HepG2 (cell line): ENCODE results near the gene ARRDC1. TPM values are rescaled to one million over a fixed set of nuclear protein-coding genes. Genes with fewer than 3 reads are reported as not detected.
A peak's percentile ranks its signal among the peaks of the same experiment; 100 is the strongest.

Experiments used
- ATAC-seq: fragments of 200-7000 bp; cut with Tn5 transposase; 3 replicates; pipeline ENCODE4 v1.9.1; 2020; ENCODE audit warnings: mild to moderate bottlenecking, moderate library complexity
- BruUV-seq: library from RNA; stranded (reverse); fragments of 400-500 nt; replicated peaks from 2 replicates; lab custom pipeline; 2021; lab: Mats Ljungman, UMichigan
- CTCF ChIA-PET: fragments of 300-600 bp; formaldehyde crosslinking; extraction: SDS; loops from one replicate; lab custom pipeline; 2021; ENCODE audit warnings: low total read pairs, inconsistent platforms, low intra/inter-chr PET ratio; lab: Yijun Ruan, JAX
- POLR2A ChIA-PET: fragments of 350-600 bp; sonication (Branson Sonifier 250); formaldehyde crosslinking; loops from one replicate; lab custom pipeline; 2020; ENCODE audit warnings: antibody characterized with exemption, inconsistent platforms; lab: Yijun Ruan, JAX
- DNase-seq: peaks from one replicate; pipeline ENCODE4 v3.0.0-alpha.2; 2015; ENCODE audit warnings: low spot score
- FAIRE-seq: peaks from 3 replicates; lab custom pipeline; 2011; peaks lifted over from hg19 to GRCh38; lab: Jason Lieb, UNC
- H2AFZ ChIP-seq: one replicate; pipeline ENCODE4 v1.6.1; 2011; ENCODE audit warnings: low read length, inconsistent platforms
- H3K27ac ChIP-seq: fragments of 300-600 bp; 3 replicates; pipeline ENCODE4 v1.8.0; 2011; ENCODE audit warnings: mixed run types, mild to moderate bottlenecking, mixed read lengths, low read length, inconsistent platforms; ENCODE audit not compliant: insufficient read depth; ENCODE audit errors: extremely low read length
- H3K27me3 ChIP-seq, 2 experiments: fragments of 200-600 bp in 1 of 2; 2 replicates in 1 of 2; 3 replicates in 1 of 2; pipeline versions ENCODE4 v1.6.0 to v1.8.0; 2011; ENCODE audit warnings: low read length in 2 of 2, mild to moderate bottlenecking in 2 of 2, moderate library complexity in 2 of 2, inconsistent platforms in 1 of 2; ENCODE audit not compliant: insufficient read depth in 2 of 2, control insufficient read depth in 1 of 2
- H3K36me3 ChIP-seq, 2 experiments: fragments of 200-600 bp in 1 of 2; replicated peaks in 1 of 2; 2 replicates in 1 of 2; 3 replicates in 1 of 2; pipeline versions ENCODE4 v1.5.1 to v1.8.0; 2011; ENCODE audit warnings: low read length in 2 of 2, inconsistent platforms in 1 of 2; ENCODE audit not compliant: insufficient read depth in 2 of 2, control insufficient read depth in 1 of 2
- H3K4me1 ChIP-seq: 2 replicates; pipeline ENCODE4 v1.5.1; 2012; ENCODE audit warnings: low read length, inconsistent platforms; ENCODE audit not compliant: insufficient read depth
- H3K4me2 ChIP-seq: 2 replicates; pipeline ENCODE4 v1.6.0; 2011; ENCODE audit warnings: low read depth, low read length, inconsistent platforms
- H3K4me3 ChIP-seq, 3 experiments: fragments of 200-600 bp in 1 of 3; sonication (generic), shearing (Covaris generic) in 1 of 3; replicated peaks in 1 of 3; 2 replicates each; pipeline ENCODE4 v1.5.1; 2011 to 2016; ENCODE audit warnings: low read length in 3 of 3, inconsistent platforms in 2 of 3, low read depth in 2 of 3, mild to moderate bottlenecking in 2 of 3, control low read depth in 1 of 3, mixed read lengths in 1 of 3; ENCODE audit not compliant: insufficient read depth in 1 of 3
- H3K79me2 ChIP-seq: one replicate; pipeline ENCODE4 v1.6.1; 2011; ENCODE audit warnings: low read length, inconsistent platforms; ENCODE audit not compliant: insufficient read depth
- H3K9ac ChIP-seq: 2 replicates; pipeline ENCODE4 v1.6.0; 2011; ENCODE audit warnings: mild to moderate bottlenecking, low read depth, low read length, inconsistent platforms; ENCODE audit not compliant: insufficient read depth
- H3K9me3 ChIP-seq: 2 replicates; pipeline ENCODE4 v1.5.1; 2012; ENCODE audit warnings: mild to moderate bottlenecking, low read length
- H4K20me1 ChIP-seq: 2 replicates; pipeline ENCODE4 v1.6.0; 2011; ENCODE audit warnings: inconsistent platforms, mild to moderate bottlenecking, low read length, moderate library complexity; ENCODE audit not compliant: insufficient read depth
- CBX1 ChIP-seq: IDR thresholded peaks from one replicate; pipeline ENCODE4 v1.6.1; 2016; ENCODE audit warnings: antibody characterized with exemption, low read depth
- HNF4A ChIP-seq: sonication (generic); formaldehyde crosslinking; IDR thresholded peaks from 2 replicates; pipeline ENCODE4 v1.4.0; 2020; ENCODE audit warnings: missing genetic modification reagents
- KLF11 ChIP-seq: IDR thresholded peaks from 2 replicates; pipeline ENCODE4 v1.6.1; 2016; ENCODE audit warnings: missing compliant biosample characterization
- PPARG ChIP-seq: conservative IDR thresholded peaks from 2 replicates; pipeline ENCODE4 v1.6.1; 2016; ENCODE audit warnings: missing biosample characterization, missing genetic modification reagents
- SKIL ChIP-seq: sonication (generic); formaldehyde crosslinking; IDR thresholded peaks from 2 replicates; pipeline ENCODE4 v1.8.0; 2022; ENCODE audit warnings: missing genetic modification reagents, mild to moderate bottlenecking, moderate library complexity, borderline replicate concordance
- TRIM24 ChIP-seq: sonication (generic); formaldehyde crosslinking; IDR thresholded peaks from 2 replicates; pipeline ENCODE4 v1.8.0; 2022; ENCODE audit warnings: mild to moderate bottlenecking, missing genetic modification reagents
- ZBTB20 ChIP-seq: sonication (generic); formaldehyde crosslinking; IDR thresholded peaks from 2 replicates; pipeline ENCODE4 v1.8.1; 2023; ENCODE audit warnings: missing genetic modification reagents, low read depth, mild to moderate bottlenecking, borderline replicate concordance
- ZBTB43 ChIP-seq: sonication (generic); formaldehyde crosslinking; conservative IDR thresholded peaks from 2 replicates; pipeline ENCODE4 v1.4.0; 2020; ENCODE audit warnings: missing genetic modification reagents
- ZNF276 ChIP-seq: sonication (generic); formaldehyde crosslinking; IDR thresholded peaks from 2 replicates; pipeline ENCODE4 v1.4.0; 2020; ENCODE audit warnings: mild to moderate bottlenecking, low read depth, missing genetic modification reagents
- ZNF383 ChIP-seq: sonication (generic); formaldehyde crosslinking; IDR thresholded peaks from 2 replicates; pipeline ENCODE4 v1.4.0; 2020; ENCODE audit warnings: missing genetic modification reagents, mild to moderate bottlenecking, borderline replicate concordance
- ZNF543 ChIP-seq: sonication (generic); formaldehyde crosslinking; IDR thresholded peaks from 2 replicates; pipeline ENCODE4 v1.4.0; 2020; ENCODE audit warnings: mild to moderate bottlenecking, missing genetic modification reagents
- ZNF770 ChIP-seq: sonication (generic); formaldehyde crosslinking; IDR thresholded peaks from 2 replicates; pipeline ENCODE4 v1.5.0; 2020; ENCODE audit warnings: mild to moderate bottlenecking, missing genetic modification reagents
- WGBS: methylation state at CpG from one replicate; pipeline ENCODE4 v1.1.6; 2017; ENCODE audit warnings: low lambda C conversion rate; 5-methylcytosine and 5-hydroxymethylcytosine counted together
- in situ Hi-C: cut with HindIII; loops from 2 replicates; pipeline ENCODE4 v1.10.0; 2017; ENCODE audit warnings: low pct_unique_long_range_greater_than_20kb; ENCODE audit not compliant: extremely low pct_ligation_motif_present
- intact Hi-C: fragments of 100-400 bp; cut with micrococcal nuclease; formaldehyde crosslinking; loops from one replicate; pipeline ENCODE4 v1.10.0; 2022; ENCODE audit not compliant: unreplicated experiment
- polyA plus RNA-seq, 8 experiments: library from polyadenylated mRNA; depleted of rRNA in 3 of 8; stranded (reverse) in 7 of 8; unstranded in 1 of 8; fragments of >200 nt; fragmentation: Illumina TruSeq in 4 of 8; extraction: Trizol in 4 of 8; gene quantifications; 2 replicates each; pipeline versions ENCODE4 v1.2.1 to v1.2.3, GENCODE V29; 2011 to 2016; ENCODE audit warnings: low read depth in 4 of 8, missing spikeins in 1 of 8, mixed read lengths in 1 of 8; ENCODE audit not compliant: insufficient read depth in 1 of 8
- total RNA-seq, 5 experiments: library from RNA; depleted of rRNA; stranded (reverse); fragments of >200 nt; fragmentation: Illumina TruSeq; extraction: Trizol; gene quantifications; 2 replicates each; pipeline ENCODE4 v1.2.3, GENCODE V29; 2016; ENCODE audit warnings: low read depth in 1 of 5

Gene ARRDC1
- total and polyA plus RNA-seq, 2 of the 13 experiments (the other 11 are each of a cell fraction or from before 2014, with no cell fraction given): 21.7 to 44.4 TPM

GRCh38 chr9:137650779-137651178, 45.3 kb downstream of the ARRDC1 start:
- 88% methylated on average over 7 of the region's 7 CpGs for WGBS
- Histone ChIP-seq H3K27ac (no peak overlapping the region), H3K27me3 (no peaks in the 10 kb centered on the region), H3K9me3 (no peaks in the 10 kb centered on the region), H3K36me3 (peaks cover 0 to 15% of the 10 kb centered on the region in 2 experiments; a peak in 2 of 5 replicates), H4K20me1 (no peaks in the 10 kb centered on the region), H3K4me1 (peaks cover 15% of the 10 kb centered on the region), H3K79me2 (peaks cover 51% of the 10 kb centered on the region), H3K4me2 (no peak overlapping the region), H3K4me3 (no peak overlapping the region), H2AFZ (no peak overlapping the region), H3K9ac (no peak overlapping the region)
- FAIRE-seq: no peak
- no peak for ATAC-seq
- ChIA-PET POLR2A (no interaction called here), CTCF (no interaction called here)
- in situ Hi-C loops (no loop called here), intact Hi-C loops (no loop called here)
- TF ChIP-seq HNF4A (CRISPR knock-in tag) (no peak), SKIL (CRISPR knock-in tag) (no peak), ZNF770 (CRISPR knock-in tag) (peak; percentile 58)
- no TSS peak for BruUV-seq
- no peak for DNase-seq

GRCh38 chr9:137656416-137656815, 50.9 kb downstream of the ARRDC1 start:
- no peak for ATAC-seq
- Histone ChIP-seq H3K9me3 (no peaks in the 10 kb centered on the region), H3K27ac (no peak overlapping the region), H3K9ac (no peak overlapping the region), H3K79me2 (peaks cover 52% of the 10 kb centered on the region), H3K4me3 (no peak overlapping the region), H3K36me3 (peaks cover 0 to 7% of the 10 kb centered on the region in 2 experiments; a peak in 2 of 5 replicates), H3K4me1 (no peaks in the 10 kb centered on the region), H3K27me3 (no peaks in the 10 kb centered on the region), H4K20me1 (no peaks in the 10 kb centered on the region), H3K4me2 (no peak overlapping the region), H2AFZ (no peak overlapping the region)
- intact Hi-C loops: no loop called here
- no peak for FAIRE-seq
- in situ Hi-C loops: no loop called here
- CTCF ChIA-PET: no interaction called here
- BruUV-seq: no TSS peak
- DNase-seq: no peak
- 96% methylated on average over 5 of the region's 6 CpGs for WGBS
- POLR2A ChIA-PET: no interaction called here
- TF ChIP-seq ZNF543 (CRISPR knock-in tag) (no peak), ZBTB43 (no peak), KLF11 (no peak), ZNF383 (CRISPR knock-in tag) (no peak), TRIM24 (CRISPR knock-in tag) (no peak), CBX1 (no peak), PPARG (CRISPR knock-in tag) (no peak), ZBTB20 (no peak), ZNF276 (CRISPR knock-in tag) (no peak)
